Skeletal muscle satellite cell (primary cell): ENCODE data around the gene TARBP2.

Experiments
- H3K27me3 ChIP-seq: 2 replicates; pipeline ENCODE4 v1.7.0; 2013; ENCODE audit warnings: low read length; ENCODE audit not compliant: control insufficient read depth, insufficient read depth
- H3K36me3 ChIP-seq: 2 replicates; pipeline ENCODE4 v1.7.0; 2013; ENCODE audit warnings: mild to moderate bottlenecking, control low read depth, low read length; ENCODE audit not compliant: insufficient read depth
- H3K4me1 ChIP-seq: 2 replicates; pipeline ENCODE4 v1.7.0; 2013; ENCODE audit warnings: low read length; ENCODE audit not compliant: control insufficient read depth, insufficient read depth
- H3K4me2 ChIP-seq: 2 replicates; pipeline ENCODE4 v1.7.0; 2013; ENCODE audit warnings: mild to moderate bottlenecking, low read length
- H3K4me3 ChIP-seq: 2 replicates; pipeline ENCODE4 v1.7.0; 2013; ENCODE audit warnings: low read length
- H3K9ac ChIP-seq: 2 replicates; pipeline ENCODE4 v1.7.0; 2013; ENCODE audit warnings: mild to moderate bottlenecking, low read depth, low read length, moderate library complexity
- H3K9me3 ChIP-seq: replicated peaks from 2 replicates; pipeline ENCODE4 v1.7.0; 2013; ENCODE audit warnings: mild to moderate bottlenecking, control low read depth, low read length

Gene TARBP2

DNA sequence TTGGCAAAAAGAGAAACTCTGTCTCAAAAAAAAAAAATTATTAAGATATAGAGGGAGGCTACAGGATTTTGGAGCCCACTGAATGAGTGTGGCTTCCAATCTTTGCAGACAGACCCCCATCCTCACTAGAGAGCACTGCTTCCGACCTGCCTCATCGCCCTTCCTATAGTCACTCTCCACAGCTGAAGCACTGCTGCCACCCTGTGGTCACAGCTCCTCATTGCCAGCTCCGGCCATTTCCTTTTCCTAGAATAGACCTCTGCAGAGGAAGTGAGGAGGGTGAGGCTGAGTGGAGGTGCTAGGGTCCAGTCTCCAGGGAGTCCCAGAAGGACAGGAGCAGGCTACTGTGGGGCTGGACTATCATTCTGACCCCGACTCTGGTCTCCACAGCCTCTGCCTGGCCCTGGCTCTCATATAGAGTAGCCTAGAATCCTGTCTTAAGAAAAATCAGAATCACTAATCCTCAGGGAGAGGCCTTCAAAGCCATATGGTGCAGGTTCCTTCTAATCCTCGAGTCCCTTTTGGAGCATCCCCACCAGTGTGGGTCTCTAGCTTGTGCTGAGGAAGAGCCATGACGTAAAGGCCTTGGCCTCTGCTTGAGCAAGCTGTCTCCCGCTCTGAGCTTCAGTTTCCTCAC is 7.6 kb downstream of the TARBP2 start:
- H3K4me1 ChIP-seq, result peaks cover 34% of the 10 kb centered on the region
- no peaks in the 10 kb centered on the region for H3K27me3 ChIP-seq
- H3K9me3 ChIP-seq, result no peaks in the 10 kb centered on the region
- no peak overlapping the region for H3K9ac ChIP-seq
- H3K36me3 ChIP-seq, result peaks cover 59% of the 10 kb centered on the region
- no peak overlapping the region for H3K4me2 ChIP-seq
- no peak overlapping the region for H3K4me3 ChIP-seq

GRCh38 chr12:53510181-53510812 is 9.2 kb downstream of the TARBP2 start:
- H3K4me3 ChIP-seq, result no peak overlapping the region
- no peak overlapping the region for H3K9ac ChIP-seq
- H3K9me3 ChIP-seq, result no peaks in the 10 kb centered on the region
- no peaks in the 10 kb centered on the region for H3K27me3 ChIP-seq
- H3K4me2 ChIP-seq, result no peak overlapping the region
- H3K36me3 ChIP-seq, result peaks cover 62% of the 10 kb centered on the region
- H3K4me1 ChIP-seq, result peaks cover 30% of the 10 kb centered on the region

DNA sequence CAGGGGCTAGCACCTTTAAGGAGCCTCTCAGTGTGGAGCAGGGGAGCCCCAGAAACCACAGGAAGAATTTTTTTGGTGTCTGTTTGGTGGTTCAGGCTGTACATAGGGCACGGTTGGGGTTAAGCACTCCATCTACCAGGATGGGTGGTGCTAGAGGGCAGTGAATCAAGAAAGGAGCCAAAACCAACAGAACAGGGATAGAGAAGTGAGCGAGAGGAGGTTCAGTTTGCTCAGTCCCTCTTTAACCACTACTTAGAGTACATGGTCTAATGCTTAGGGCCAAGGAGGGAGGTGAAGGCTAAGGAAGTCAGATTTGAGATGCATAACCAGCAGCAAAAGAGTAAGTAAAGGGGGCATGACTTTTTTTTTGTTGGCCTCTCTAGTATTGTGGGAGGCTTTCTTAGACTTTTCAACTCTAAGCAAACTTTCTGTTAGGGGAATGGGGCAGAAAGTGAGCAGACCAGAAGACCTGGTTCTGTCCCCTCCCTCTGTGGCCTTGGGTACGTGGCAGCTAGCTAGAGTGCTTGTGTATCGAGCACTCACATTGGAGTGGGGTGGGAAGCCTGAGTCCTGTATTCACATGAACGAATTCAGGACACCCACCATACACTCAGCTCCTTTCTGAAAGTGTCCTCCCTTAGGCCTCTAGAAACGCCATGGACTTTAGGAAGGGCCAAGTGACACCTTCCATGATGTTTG is 12.8 kb downstream of the TARBP2 start:
- Histone ChIP-seq H3K27me3 (no peaks in the 10 kb centered on the region), H3K36me3 (peaks cover 76% of the 10 kb centered on the region), H3K4me2 (no peak overlapping the region), H3K9ac (no peak overlapping the region), H3K9me3 (no peaks in the 10 kb centered on the region), H3K4me1 (peaks cover 7% of the 10 kb centered on the region), H3K4me3 (no peak overlapping the region)

DNA sequence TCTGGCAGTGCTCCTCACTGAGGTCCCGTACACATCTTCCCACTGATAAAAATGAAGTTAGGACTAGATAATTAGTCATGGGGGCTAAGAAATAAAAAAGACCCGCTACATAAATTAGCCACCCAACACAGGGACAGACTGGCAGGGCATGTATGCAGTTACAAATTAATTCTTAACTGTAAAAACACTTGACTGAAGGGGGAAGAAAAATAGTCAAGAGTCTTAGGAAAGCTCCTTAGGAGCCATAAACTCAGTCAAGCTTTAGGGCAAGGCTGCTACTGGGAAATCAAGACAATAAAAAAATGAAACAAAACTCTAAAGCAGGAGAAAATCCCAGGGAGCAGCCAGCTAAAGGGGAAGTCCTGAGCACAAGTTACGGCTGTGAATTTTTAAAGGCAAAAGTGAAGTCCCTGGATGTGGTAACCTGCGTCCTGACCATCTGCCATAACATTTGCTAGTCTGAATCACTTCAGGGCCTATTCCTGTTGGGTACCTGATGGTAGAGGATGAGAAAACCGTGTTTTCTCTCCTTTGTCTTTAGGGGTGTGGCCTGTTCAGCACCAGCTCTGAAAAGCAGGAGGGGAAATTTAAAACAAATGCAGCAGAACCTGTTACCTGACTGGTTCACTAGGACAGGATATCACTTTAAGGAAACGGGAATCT is 13.7 kb downstream of the TARBP2 start:
- Histone ChIP-seq H3K4me3 (no peak overlapping the region), H3K4me2 (no peak overlapping the region), H3K9ac (no peak overlapping the region), H3K9me3 (no peaks in the 10 kb centered on the region), H3K36me3 (peaks cover 77% of the 10 kb centered on the region), H3K27me3 (no peaks in the 10 kb centered on the region), H3K4me1 (peaks cover 7% of the 10 kb centered on the region)

DNA sequence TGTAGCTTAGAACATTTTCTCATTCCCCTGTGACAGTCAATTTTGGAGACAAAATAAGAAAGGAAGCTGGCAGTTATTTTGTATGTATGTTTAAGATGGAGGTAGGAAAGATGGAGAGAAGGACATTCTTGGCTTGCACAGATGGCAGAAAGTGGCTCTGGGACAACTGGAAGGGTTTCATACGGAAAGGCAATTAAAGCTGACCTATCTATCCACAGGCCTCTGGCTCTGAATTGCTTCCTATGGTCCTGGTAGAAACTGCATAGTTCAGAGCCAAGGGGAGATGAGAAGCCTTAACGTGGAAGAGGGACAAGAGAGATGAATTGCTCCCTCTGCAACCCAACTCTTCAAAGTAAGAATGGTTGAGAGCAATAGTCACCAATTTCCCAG is 14.2 kb downstream of the TARBP2 start:
- no peaks in the 10 kb centered on the region for H3K27me3 ChIP-seq

DNA sequence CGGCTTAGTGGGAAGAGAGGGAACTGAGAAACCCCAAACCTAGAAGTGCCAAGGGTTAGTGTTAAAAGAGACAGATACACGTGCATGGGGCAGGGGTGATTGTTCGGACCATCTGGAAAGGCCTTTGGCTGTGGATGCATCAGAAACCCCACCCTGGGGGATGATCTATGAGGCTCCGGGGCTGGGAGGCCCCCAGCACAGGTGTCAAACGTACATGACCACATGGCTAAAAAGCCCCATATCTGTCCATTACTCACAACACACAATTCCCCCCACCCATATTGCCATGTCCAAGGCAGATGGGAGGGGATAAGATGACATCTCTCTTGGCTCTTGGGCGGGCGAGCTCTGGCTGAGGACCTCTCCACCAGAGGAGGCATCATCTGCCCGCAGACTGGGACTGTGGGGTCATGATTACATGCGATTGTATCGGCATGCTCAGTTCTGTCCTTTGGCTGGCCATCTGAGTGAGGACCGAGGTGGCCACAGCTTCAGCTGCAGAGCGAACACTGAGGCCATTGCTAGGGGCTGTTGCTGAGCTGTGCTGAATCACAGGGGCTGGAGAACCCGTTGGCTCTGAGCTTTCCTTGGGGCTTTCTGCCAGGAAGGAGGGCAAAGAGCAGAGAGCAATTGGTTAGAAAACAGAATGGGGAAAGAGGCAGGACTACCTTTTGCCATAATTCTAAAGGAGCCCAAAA is 15.8 kb downstream of the TARBP2 start:
- Histone ChIP-seq H3K4me2 (no peak overlapping the region), H3K36me3 (peaks cover 77% of the 10 kb centered on the region), H3K4me3 (no peak overlapping the region), H3K9ac (no peak overlapping the region), H3K27me3 (no peaks in the 10 kb centered on the region), H3K4me1 (peaks cover 7% of the 10 kb centered on the region), H3K9me3 (no peaks in the 10 kb centered on the region)

More for the DNA sequence above, 14.2 kb downstream of the TARBP2 start:
- Histone ChIP-seq H3K4me3 (no peak overlapping the region), H3K4me2 (no peak overlapping the region), H3K9me3 (no peaks in the 10 kb centered on the region), H3K4me1 (peaks cover 7% of the 10 kb centered on the region), H3K9ac (no peak overlapping the region), H3K36me3 (peaks cover 77% of the 10 kb centered on the region)

DNA sequence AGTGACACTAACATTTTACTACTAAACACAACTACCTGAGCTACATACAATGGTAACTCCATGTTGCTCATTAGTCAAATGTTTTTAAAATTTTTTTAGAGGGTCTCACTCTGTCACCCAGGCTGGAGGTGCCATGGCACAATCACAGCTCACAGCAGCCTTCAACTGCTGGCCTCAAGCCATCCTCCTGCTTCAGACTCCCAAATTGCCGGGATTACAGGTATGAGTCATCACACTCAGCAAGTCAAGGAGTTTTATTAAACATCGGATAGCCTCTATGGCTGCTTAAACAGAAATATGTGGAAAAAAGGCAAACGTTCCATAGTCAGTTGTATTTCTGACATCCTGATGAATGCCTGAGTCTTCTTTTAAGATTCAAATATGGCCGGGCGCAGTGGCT is 17.3 kb downstream of the TARBP2 start:
- Histone ChIP-seq H3K36me3 (peaks cover 76% of the 10 kb centered on the region), H3K9me3 (no peaks in the 10 kb centered on the region), H3K9ac (no peak overlapping the region), H3K27me3 (no peaks in the 10 kb centered on the region), H3K4me2 (no peak overlapping the region), H3K4me1 (peaks cover 7% of the 10 kb centered on the region), H3K4me3 (no peak overlapping the region)

- H3K4me1 ChIP-seq, result no peaks in the 10 kb centered on the region
- H3K36me3 ChIP-seq, result peaks cover 54% of the 10 kb centered on the region
- no peak overlapping the region for H3K9ac ChIP-seq
Measured at GRCh38 chr12:53523131-53523530, 22.0 kb downstream of the TARBP2 start.

GRCh38 chr12:53524476-53524875 is 23.4 kb downstream of the TARBP2 start:
- H3K36me3 ChIP-seq, result peaks cover 47% of the 10 kb centered on the region

More at GRCh38 chr12:53523131-53523530, 22.0 kb downstream of the TARBP2 start:
- Histone ChIP-seq H3K4me2 (no peak overlapping the region), H3K4me3 (no peak overlapping the region), H3K27me3 (no peaks in the 10 kb centered on the region), H3K9me3 (no peaks in the 10 kb centered on the region)

DNA sequence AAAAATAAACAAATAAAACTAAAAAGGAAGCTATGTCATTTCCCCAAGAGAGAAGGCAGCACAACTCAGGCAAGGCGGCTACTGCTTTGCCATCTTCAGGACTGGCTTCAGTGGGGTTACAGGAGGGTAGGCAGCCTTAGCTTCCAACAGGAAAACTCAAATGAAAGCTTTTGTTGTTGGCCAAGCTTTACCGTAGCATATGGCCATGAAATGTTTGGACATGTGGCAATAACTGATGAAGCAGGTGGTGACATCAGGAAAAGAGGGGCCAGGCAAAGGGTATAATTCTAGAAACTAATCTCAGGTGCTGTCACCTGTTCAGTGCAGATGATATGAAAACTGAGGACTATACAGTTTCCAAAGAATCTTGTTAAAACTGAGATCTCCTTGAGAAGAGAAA is 29.0 kb downstream of the TARBP2 start:
- Histone ChIP-seq H3K27me3 (no peaks in the 10 kb centered on the region), H3K9ac (no peak overlapping the region), H3K9me3 (no peaks in the 10 kb centered on the region), H3K4me2 (no peak overlapping the region), H3K4me1 (peaks cover 4% of the 10 kb centered on the region), H3K4me3 (no peak overlapping the region), H3K36me3 (peaks cover 50% of the 10 kb centered on the region)

More at GRCh38 chr12:53524476-53524875, 23.4 kb downstream of the TARBP2 start:
- no peak overlapping the region for H3K4me3 ChIP-seq
- H3K4me2 ChIP-seq, result no peak overlapping the region
- H3K27me3 ChIP-seq, result no peaks in the 10 kb centered on the region
- no peaks in the 10 kb centered on the region for H3K9me3 ChIP-seq
- no peaks in the 10 kb centered on the region for H3K4me1 ChIP-seq
- H3K9ac ChIP-seq, result no peak overlapping the region

DNA sequence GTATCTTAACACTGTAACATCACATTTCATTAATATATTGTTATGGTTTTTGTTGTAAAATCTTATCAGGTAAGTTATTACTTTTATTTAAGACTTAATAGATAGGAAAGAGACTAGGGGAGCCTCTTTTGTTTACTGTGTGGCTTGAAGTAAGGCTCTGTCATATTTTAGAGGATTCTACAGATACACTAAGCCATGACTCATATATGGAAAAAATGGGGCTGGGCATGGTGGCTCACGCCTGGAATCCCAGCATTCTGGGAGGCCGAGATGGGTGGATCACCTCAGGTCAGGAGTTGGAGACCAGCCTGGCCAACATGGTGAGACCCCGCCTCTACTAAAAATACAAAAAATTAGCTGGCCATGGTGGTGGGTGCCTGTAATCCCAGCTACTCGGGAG is 29.8 kb downstream of the TARBP2 start:
- H3K9me3 ChIP-seq, result no peaks in the 10 kb centered on the region
- H3K4me3 ChIP-seq, result no peak overlapping the region
- H3K4me2 ChIP-seq, result no peak overlapping the region
- no peaks in the 10 kb centered on the region for H3K27me3 ChIP-seq
- no peak overlapping the region for H3K9ac ChIP-seq
- H3K4me1 ChIP-seq, result peaks cover 4% of the 10 kb centered on the region
- peaks cover 57% of the 10 kb centered on the region for H3K36me3 ChIP-seq
